Cerebellar cortex (tissue), 1 donor: ENCODE measurements around the gene ST8SIA5.
A peak's percentile ranks its signal among the peaks of the same experiment; 100 is the strongest.

Experiments
- DNase-seq: peaks from one replicate; pipeline ENCODE4 v3.0.0-alpha.2; 2015; ENCODE audit warnings: low spot score

ST8SIA5 gene

GRCh38 chr18:46672062-46672970, 84.5 kb downstream of the ST8SIA5 start:
- no peak for DNase-seq

GRCh38 chr18:46668694-46669093, 88.2 kb downstream of the ST8SIA5 start:
- no peak for DNase-seq

GRCh38 chr18:46668135-46668534, 88.7 kb downstream of the ST8SIA5 start:
- peak; percentile 55 for DNase-seq

GRCh38 chr18:46663539-46663938, 93.3 kb downstream of the ST8SIA5 start:
- DNase-seq = no peak

DNA sequence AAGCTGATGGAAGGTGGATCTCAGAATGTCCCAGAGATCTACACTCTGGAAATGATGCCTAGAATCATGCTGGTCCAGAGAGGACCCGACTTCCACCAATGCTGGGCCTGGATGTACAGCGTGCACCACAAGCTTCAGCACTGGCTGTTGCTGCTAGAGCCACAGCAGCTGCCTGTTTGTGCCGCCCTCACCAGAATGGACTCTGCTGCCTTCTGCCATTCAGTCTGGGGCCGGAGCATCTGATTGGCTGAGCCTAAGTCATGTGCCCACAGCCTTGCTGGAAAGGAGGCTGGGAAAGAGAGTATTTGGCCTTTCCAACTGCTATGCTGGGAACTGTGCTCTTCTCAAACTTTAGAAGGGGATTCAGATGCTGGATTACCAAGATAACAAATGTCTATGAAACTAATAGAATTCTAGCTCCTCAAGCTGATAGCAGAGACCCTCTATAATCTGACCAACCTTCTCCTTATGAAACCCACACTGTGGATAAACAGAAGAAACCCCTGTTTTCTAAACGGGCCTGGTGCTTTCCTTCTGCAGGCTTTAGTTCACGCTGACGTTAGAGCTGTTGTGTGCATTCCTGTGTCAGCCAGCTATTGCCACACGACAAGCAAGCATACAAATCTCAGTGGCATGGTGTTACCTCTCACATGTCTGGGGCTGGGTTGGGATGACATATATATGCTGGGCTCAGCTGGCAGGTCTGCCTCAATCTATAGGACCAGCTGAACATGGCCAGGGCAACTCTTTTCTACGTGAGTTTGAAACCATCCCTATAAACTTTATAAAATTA, 95.7 kb downstream of the ST8SIA5 start:
- peak; percentile 86 for DNase-seq

- DNase-seq = no peak
These were observed 97.4 kb downstream of the ST8SIA5 start for GRCh38 chr18:46659484-46659883.

DNA sequence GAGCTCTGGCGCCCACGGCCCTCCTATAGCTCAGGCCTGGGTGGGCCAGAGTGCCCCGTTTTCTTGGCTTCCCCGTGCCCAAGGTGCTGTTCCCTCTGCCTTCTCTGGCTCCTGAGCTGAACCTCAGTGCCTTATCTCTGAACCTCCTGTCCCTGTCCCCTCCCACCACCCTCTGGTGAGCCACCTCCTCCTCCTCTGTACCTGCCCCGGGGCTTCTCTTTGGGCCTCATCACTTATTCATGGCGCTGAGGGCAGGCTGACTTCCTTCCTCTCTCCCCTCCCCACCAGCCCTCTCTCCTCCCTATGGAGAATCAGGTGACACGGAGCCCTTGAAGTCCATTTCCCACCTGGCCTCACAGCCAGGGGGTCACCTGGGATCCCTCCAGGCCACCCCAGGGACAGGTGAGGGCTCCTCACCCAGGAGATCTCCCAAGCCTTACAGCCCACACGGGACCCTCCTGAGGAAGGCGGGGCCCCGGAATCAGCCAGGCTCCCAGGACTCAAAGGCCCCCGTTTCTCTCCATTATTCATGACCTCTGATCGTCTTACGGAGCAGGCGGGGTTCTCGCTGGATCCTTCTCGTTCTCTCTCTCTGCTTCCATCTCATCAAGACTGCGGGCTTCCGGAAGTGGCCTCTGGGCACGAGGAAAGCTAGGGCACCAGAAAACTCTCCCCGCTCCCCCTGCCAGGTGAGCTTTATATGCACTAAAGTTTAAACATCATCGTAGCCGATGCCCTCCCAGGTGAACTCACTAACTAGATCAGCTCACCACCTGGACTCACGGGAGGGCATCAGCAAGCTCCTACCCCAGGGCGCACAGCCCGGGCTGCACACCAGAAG, 99.5 kb downstream of the ST8SIA5 start, which contains the start of gene LOXHD1:
Gene LOXHD1, minus strand, starts transcription at position 106 of the 841 bp plus-strand sequence. CDS start 187 bp downstream, outside the sequence.
- DNase-seq = no peak

DNA sequence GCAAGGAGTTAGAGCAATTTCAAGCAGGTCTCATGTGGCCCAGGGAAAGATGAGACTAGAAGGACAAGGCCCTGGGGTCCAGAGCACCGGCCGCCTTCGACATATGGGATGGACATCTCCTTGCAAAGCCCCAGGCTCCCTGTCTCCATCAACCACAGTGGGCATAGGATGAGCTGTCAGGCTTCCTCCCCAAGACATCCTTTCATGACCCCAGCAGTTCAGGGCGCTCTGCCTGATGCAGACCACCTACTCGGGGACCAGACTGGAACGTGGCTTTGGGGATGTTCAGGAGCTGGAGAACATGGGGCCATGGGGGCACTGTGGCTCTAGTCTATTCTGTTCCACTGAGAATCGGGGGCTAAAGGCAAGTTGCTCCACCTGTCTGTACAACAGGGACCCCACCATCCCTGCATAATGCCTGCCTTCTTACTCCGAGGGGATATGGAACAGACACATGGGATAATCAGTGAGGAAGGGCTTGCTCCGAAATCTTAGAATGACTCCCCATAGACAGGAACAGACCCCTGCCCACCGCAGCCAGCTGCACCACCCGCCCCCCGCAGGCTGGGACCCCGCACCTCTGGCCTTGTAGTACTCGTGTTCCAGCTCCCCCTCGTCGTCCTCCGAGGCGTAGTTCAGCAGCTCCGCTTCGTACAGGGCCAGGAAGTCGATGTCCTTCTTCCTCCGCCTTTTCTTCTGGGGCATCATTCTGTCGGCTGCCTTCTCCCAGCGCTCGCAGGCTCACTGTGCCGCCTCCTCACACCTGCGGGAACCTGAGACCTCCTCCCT, 100.3 kb downstream of the ST8SIA5 start:
- no peak for DNase-seq

GRCh38 chr18:46652372-46652771, 104.5 kb downstream of the ST8SIA5 start:
- DNase-seq = no peak

DNA sequence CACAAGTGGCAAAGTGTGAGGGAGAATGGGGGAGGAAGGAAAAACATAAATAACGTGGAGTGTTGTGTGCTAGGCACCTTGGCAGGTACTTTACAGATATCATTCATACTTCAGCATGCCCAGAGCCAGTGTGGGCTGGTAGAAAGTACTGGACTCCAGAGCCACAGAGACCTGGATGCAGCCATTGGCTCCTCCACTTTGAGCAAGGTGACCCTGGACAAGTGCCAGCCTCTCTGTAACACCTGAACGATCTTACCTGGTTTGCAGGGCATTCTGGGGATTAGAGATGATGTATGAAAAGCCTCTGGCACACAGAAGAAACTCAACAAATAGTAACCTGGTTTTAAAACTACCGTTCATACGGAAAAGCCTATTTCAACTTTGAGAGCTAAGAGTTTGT, 106.2 kb downstream of the ST8SIA5 start:
- no peak for DNase-seq

GRCh38 chr18:46649071-46649862, 107.6 kb downstream of the ST8SIA5 start:
- DNase-seq = no peak

DNA sequence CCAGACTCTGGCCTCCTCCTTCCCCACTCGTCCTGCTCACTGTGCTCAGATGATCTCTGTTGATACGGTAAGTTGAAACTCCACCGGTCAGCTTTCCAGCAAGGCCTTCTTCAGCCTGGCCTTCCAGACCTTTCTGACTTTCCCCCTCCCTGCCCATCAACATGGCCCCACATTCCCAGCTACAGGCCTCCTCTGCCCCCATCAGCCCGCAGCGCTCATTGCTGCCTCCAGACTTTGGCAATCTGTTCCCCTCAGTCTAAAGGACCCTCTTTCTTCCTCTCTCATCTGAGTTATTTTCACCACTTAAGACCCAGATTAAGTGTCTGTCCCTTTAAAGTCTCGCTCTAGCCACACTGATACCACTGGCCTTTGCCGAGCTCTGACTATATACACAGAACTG, 110.4 kb downstream of the ST8SIA5 start:
- DNase-seq = no peak

DNA sequence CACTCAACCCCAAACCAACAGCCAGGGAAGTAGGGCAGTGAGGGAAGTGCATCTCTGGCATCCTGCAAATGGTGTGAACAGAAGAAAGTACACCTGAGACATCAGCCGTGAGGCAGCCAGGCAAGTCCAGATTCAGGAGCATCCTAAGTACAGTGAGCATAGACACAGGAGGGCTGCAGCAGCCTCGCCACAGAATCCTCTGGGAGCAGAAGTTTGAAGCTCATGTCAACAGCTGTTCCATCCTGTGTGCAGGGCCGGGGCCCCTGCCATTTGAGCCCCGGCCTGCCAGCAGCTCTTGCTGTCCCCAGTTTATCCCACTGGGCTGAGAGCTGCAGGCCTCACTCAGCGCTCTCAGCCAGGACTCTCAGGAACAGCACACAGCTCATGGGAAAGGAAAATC, 114.3 kb downstream of the ST8SIA5 start:
- DNase-seq = no peak

GRCh38 chr18:46641917-46642316, 114.9 kb downstream of the ST8SIA5 start:
- no peak for DNase-seq

GRCh38 chr18:46639386-46639785, 117.5 kb downstream of the ST8SIA5 start:
- DNase-seq = no peak

DNA sequence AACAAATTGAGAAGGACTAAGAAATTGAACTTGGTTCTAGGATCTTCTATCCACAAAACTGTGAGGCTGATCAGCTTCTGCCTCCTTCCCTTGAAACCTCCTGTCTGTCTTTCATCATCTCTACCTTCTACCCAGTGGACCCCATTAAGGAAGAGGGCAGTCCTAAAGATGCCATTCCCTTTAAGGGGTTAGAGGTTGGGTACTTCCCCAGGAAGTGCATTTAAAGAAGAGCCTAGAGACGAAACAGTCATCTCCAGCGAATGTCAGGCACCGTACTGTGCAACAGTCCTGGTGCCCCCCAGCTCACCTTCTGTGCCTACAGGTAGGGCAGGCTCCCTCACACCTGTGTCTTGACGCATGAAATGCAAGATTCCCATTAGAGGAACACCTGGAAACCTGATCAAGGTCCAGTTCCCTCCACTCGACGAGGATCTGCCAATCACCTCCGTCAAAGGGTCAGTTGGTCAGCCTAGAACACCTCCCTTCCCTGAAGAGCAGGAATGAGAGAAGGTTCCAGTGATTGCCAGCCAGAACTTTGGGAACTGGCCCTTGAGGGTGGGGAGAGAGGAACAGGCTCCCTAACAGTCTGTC, 120.7 kb downstream of the ST8SIA5 start:
- no peak for DNase-seq

- peak; percentile 29 for DNase-seq
These were observed 124.3 kb downstream of the ST8SIA5 start for GRCh38 chr18:46632401-46633071.

DNA sequence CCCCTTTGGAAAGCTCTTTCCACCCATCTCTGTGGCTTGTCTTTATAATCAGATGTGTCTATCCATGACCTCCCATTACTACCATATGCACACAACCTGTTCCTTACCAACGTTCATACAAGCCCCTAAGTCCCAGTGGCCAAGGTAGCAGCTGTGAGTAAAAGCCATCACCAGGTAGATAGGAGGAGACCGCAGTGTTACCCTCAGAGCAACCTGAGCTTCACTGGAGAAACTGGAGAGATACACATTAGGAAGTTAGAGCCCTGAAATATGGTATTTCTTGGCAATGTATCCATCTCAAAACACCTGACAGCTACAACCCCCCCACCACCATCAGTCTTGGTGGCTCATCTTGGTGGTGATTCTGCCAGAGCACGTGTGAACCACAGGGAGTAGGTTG, 125.9 kb downstream of the ST8SIA5 start:
- no peak for DNase-seq

DNA sequence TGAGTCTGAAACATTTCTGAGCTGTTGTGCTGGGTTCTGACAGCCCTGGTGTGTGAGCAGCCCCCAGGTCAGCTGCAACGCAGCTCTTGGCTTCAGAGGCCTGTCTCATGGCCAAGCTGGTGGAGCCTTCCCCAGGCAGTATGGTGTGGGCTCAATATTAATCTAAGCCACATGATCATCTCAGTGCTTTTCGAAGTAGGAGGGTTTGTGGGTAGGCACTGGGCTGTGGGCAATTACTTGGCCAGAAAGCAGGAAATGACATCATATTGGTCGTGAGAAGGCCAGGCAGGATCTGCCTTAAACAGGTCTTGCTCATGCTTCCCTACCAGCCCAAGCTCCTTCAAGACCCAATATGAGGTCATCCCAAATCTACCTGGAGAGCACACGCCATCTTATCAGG, 126.7 kb downstream of the ST8SIA5 start:
- DNase-seq = no peak
